K562 (cell line): ENCODE data around the gene UBN2. TPM values are rescaled to one million over a fixed set of nuclear protein-coding genes. Genes with fewer than 3 reads are reported as not detected.
A peak's percentile ranks its signal among the peaks of the same experiment; 100 is the strongest.

ENCODE experiments used
- ATAC-seq: fragments of 200-7000 bp; cut with Tn5 transposase; 3 replicates; pipeline ENCODE4 v1.9.1; 2020; ENCODE audit warnings: moderate library complexity
- BruUV-seq: library from RNA; stranded (reverse); fragments of 400-500 nt; replicated peaks from 2 replicates; lab custom pipeline; 2021; lab: Mats Ljungman, UMichigan
- CTCF ChIA-PET: fragments of 300-600 bp; formaldehyde crosslinking; extraction: SDS; loops from one replicate; lab custom pipeline; 2021; ENCODE audit warnings: low intra/inter-chr PET ratio; lab: Yijun Ruan, JAX
- POLR2A ChIA-PET: fragments of 300-600, 350-650 bp; sonication (Branson Sonifier 250); formaldehyde crosslinking; extraction: SDS; loops from one replicate; lab custom pipeline; 2021; ENCODE audit warnings: antibody characterized with exemption, inconsistent platforms; lab: Yijun Ruan, JAX
- DNase-seq, 4 experiments: peaks; one replicate each; pipeline versions ENCODE4 v3.0.0 to v3.0.0-alpha.2; 2011 to 2018; ENCODE audit warnings: low spot score in 3 of 4, mixed read lengths in 3 of 4; ENCODE audit errors: extremely low read depth in 1 of 4
- FAIRE-seq: peaks from 2 replicates; lab custom pipeline; 2011; peaks lifted over from hg19 to GRCh38; lab: Jason Lieb, UNC
- H2AFZ ChIP-seq: 2 replicates; pipeline ENCODE4 v1.6.0; 2011; ENCODE audit warnings: low read depth, low read length, control low read depth, inconsistent platforms
- H3K27ac ChIP-seq: fragments of 200-600 bp; 3 replicates; pipeline ENCODE4 v1.8.0; 2011; ENCODE audit warnings: low read depth, mild to moderate bottlenecking, control low read depth, inconsistent platforms, low read length, moderate library complexity, mixed read lengths; ENCODE audit errors: extremely low read depth
- H3K27me3 ChIP-seq, 2 experiments: fragments of 300-600 bp in 1 of 2; 2 replicates in 1 of 2; 3 replicates in 1 of 2; pipeline versions ENCODE4 v1.6.0 to v1.8.0; 2011; ENCODE audit warnings: inconsistent platforms in 2 of 2, low read length in 2 of 2, mild to moderate bottlenecking in 1 of 2, mixed read lengths in 1 of 2, moderate library complexity in 1 of 2; ENCODE audit not compliant: control insufficient read depth in 2 of 2, insufficient read depth in 2 of 2
- H3K36me3 ChIP-seq: fragments of 300-600 bp; 3 replicates; pipeline ENCODE4 v1.8.0; 2011; ENCODE audit warnings: mild to moderate bottlenecking, low read length, inconsistent platforms; ENCODE audit not compliant: control insufficient read depth, insufficient read depth
- H3K4me1 ChIP-seq, 2 experiments: fragments of 200-600 bp in 1 of 2; replicated peaks in 1 of 2; 2 replicates in 1 of 2; 3 replicates in 1 of 2; pipeline versions ENCODE4 v1.5.1 to v1.8.0; 2011; ENCODE audit warnings: inconsistent platforms in 2 of 2, low read length in 2 of 2, mild to moderate bottlenecking in 1 of 2, mixed read lengths in 1 of 2, moderate library complexity in 1 of 2; ENCODE audit not compliant: control insufficient read depth in 2 of 2, insufficient read depth in 2 of 2
- H3K4me2 ChIP-seq: 2 replicates; pipeline ENCODE4 v1.6.1; 2011; ENCODE audit warnings: low read length, control low read depth, inconsistent platforms, mixed read lengths; ENCODE audit not compliant: insufficient read depth
- H3K4me3 ChIP-seq: fragments of 200-600 bp; sonication (generic), shearing (Covaris generic); 2 replicates; pipeline ENCODE4 v1.5.1; 2016; ENCODE audit warnings: control low read depth, inconsistent platforms
- H3K79me2 ChIP-seq: fragments of 200-600 bp; 3 replicates; pipeline ENCODE4 v1.8.0; 2011; ENCODE audit warnings: low read length, inconsistent platforms; ENCODE audit not compliant: control insufficient read depth, insufficient read depth
- H3K9ac ChIP-seq, 2 experiments: 2 replicates each; pipeline versions ENCODE4 v1.6.0 to v1.6.1; 2011; ENCODE audit warnings: low read depth in 2 of 2, low read length in 2 of 2, control low read depth in 1 of 2, inconsistent platforms in 1 of 2, mild to moderate bottlenecking in 1 of 2, mixed read lengths in 1 of 2; ENCODE audit not compliant: insufficient read depth in 1 of 2
- H3K9me1 ChIP-seq: one replicate; pipeline ENCODE4 v1.6.0; 2011; ENCODE audit warnings: inconsistent platforms, mild to moderate bottlenecking, low read length, moderate library complexity; ENCODE audit not compliant: control insufficient read depth, insufficient read depth
- H3K9me3 ChIP-seq: replicated peaks from 2 replicates; pipeline ENCODE4 v1.5.1; 2011; ENCODE audit warnings: low read depth, low read length, inconsistent platforms; ENCODE audit not compliant: control insufficient read depth, insufficient read depth
- H4K20me1 ChIP-seq: replicated peaks from 2 replicates; pipeline ENCODE4 v1.6.1; 2011; ENCODE audit warnings: low read length, inconsistent platforms, mixed read lengths; ENCODE audit not compliant: control insufficient read depth, insufficient read depth
- ARID1B ChIP-seq: fragments of 450-650 bp; IDR thresholded peaks from 2 replicates; pipeline ENCODE4 v1.6.1; 2016; ENCODE audit warnings: antibody characterized with exemption, mild to moderate bottlenecking, inconsistent platforms
- BRD4 ChIP-seq: fragments of 200-600 bp; sonication (generic); IDR thresholded peaks from 2 replicates; pipeline ENCODE4 v1.6.1; 2017; ENCODE audit warnings: inconsistent platforms
- CTBP1 ChIP-seq: fragments of 450-650 bp; IDR thresholded peaks from 2 replicates; pipeline ENCODE4 v1.6.1; 2016; ENCODE audit warnings: borderline replicate concordance
- LEF1 ChIP-seq: fragments of 450-650 bp; IDR thresholded peaks from 2 replicates; pipeline ENCODE4 v1.6.1; 2016; ENCODE audit warnings: mild to moderate bottlenecking
- MEF2D ChIP-seq: conservative IDR thresholded peaks from 2 replicates; pipeline ENCODE4 v1.6.1; 2016; ENCODE audit warnings: low read depth, missing genetic modification characterization, missing compliant biosample characterization
- PURB ChIP-seq: sonication (generic); formaldehyde crosslinking; IDR thresholded peaks from 2 replicates; pipeline ENCODE4 v1.9.0; 2021; ENCODE audit warnings: low read depth, mild to moderate bottlenecking, missing genetic modification reagents
- SP2 ChIP-seq: IDR thresholded peaks from 2 replicates; pipeline ENCODE4 v1.6.1; 2011; ENCODE audit warnings: mild to moderate bottlenecking, low read depth, low read length, moderate library complexity; ENCODE audit not compliant: poor library complexity, severe bottlenecking; ENCODE audit errors: extremely low read depth
- ZNF282 ChIP-seq: sonication (generic); formaldehyde crosslinking; IDR thresholded peaks from 2 replicates; pipeline ENCODE4 v1.8.1; 2023; ENCODE audit warnings: missing genetic modification reagents
- WGBS: fragments of 100-300 bp; shearing (Covaris generic); methylation state at CpG from one replicate; pipeline ENCODE4 v1.1.6; 2016; ENCODE audit warnings: low coverage, mixed read lengths; ENCODE audit not compliant: insufficient coverage; ENCODE audit errors: missing lambda C conversion rate; 5-methylcytosine and 5-hydroxymethylcytosine counted together
- in situ Hi-C: fragments of 300-500 bp; cut with MboI; formaldehyde crosslinking; loops from 4 replicates; pipeline ENCODE4 v1.15.0; 2018; ENCODE audit warnings: inconsistent platforms, mixed read lengths
- intact Hi-C: fragments of 100-400 bp; cut with micrococcal nuclease; formaldehyde crosslinking; loops from 2 replicates; pipeline ENCODE4 v1.14.2; 2022
- polyA plus RNA-seq, 8 experiments: library from polyadenylated mRNA; depleted of rRNA in 4 of 8; stranded (reverse) in 5 of 8; unstranded in 3 of 8; fragments of >200 nt; fragmentation: Nextera tagmentation in 2 of 8; fragmentation: Illumina TruSeq in 1 of 8; extraction: Ambion mirVana in 2 of 8; extraction: Trizol in 1 of 8; gene quantifications; 2 replicates each; pipeline versions ENCODE4 v1.2.1 to v1.2.3, GENCODE V29; 2011 to 2014; ENCODE audit warnings: inconsistent platforms in 1 of 8, missing spikeins in 1 of 8
- total RNA-seq, 7 experiments: library from RNA; depleted of rRNA in 6 of 7; stranded (reverse); fragments of >200 nt in 6 of 7; fragmentation: Illumina TruSeq in 2 of 7; extraction: Trizol in 2 of 7; gene quantifications; 2 replicates each; pipeline versions ENCODE4 v1.2.1 to v1.2.3, GENCODE V29; 2011 to 2021; ENCODE audit warnings: low replicate concordance in 1 of 7
- TF ChIP-seq, protein P1 (sequence below), 2 experiments: fragments of 450-650 bp; formaldehyde crosslinking in 1 of 2; IDR thresholded peaks; 2 replicates each; pipeline versions ENCODE4 v1.4.0 to v1.6.1; 2014 to 2020; ENCODE audit warnings: mild to moderate bottlenecking in 2 of 2, borderline replicate concordance in 1 of 2, low read depth in 1 of 2
- TF ChIP-seq, protein P2 (sequence below): fragments of 250-450 bp; sonication (Bioruptor Pico); IDR thresholded peaks from 2 replicates; pipeline ENCODE4 v1.5.1; 2021; ENCODE audit warnings: mild to moderate bottlenecking
- TF ChIP-seq, protein P3 (sequence below): fragments of 450-650 bp; IDR thresholded peaks from 2 replicates; pipeline ENCODE4 v1.6.1; 2016; ENCODE audit warnings: antibody characterized with exemption

UBN2 gene
- total and polyA plus RNA-seq, 9 of the 15 experiments (the other 6 are each of a cell fraction or from before 2014, with no cell fraction given), result 1.2 to 19.5 (median 9.9) TPM

DNA sequence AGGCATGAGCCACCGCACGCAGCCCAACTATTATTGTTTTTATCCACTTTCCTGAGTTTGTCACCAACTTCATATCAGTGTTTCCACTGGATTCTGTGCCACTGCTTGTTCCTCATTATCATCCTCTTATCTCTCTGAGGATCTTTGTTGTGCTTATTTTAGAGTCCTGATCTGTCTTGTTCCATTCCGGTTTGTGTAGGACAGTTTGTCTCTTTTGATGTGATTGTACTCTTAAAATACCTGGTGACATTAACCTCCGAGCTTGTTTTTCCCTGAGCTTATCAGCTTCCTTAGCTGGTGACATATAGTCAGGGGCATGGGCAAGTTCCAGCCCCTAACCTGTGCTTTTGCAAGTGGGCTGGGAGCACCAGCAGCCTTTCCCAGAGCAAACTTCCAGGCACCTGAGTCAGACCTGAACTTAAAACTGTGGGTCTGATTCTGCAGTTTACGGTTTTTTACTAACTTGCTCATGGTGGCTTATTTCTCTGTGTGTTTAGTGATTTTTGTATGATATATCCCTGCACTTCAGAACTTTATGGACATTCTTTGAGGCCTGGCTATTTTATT lies 87.0 kb downstream of the UBN2 start:
- Histone ChIP-seq H3K9ac (no peak overlapping the region), H3K27ac (no peak overlapping the region), H3K27me3 (no peaks in the 10 kb centered on the region), H4K20me1 (no peaks in the 10 kb centered on the region), H2AFZ (peak overlapping the region; percentile 32), H3K9me1 (no peaks in the 10 kb centered on the region), H3K4me2 (no peak overlapping the region), H3K36me3 (no peaks in the 10 kb centered on the region), H3K4me3 (no peak overlapping the region), H3K4me1 (peaks cover 0 to 6% of the 10 kb centered on the region in 2 experiments; a peak in 4 of 5 replicates), H3K79me2 (no peaks in the 10 kb centered on the region), H3K9me3 (no peaks in the 10 kb centered on the region)
- 31% methylated on average over 5 of the region's 5 CpGs for WGBS
- ATAC-seq (no peak), DNase-seq (no peak), FAIRE-seq (no peak)
- intact Hi-C loops (no loop called here), in situ Hi-C loops (no loop called here)
- POLR2A ChIA-PET, result interaction anchor here (0.7 to 1.2 kb wide), 2 partner anchors 13 to 19 kb away, joined by 3 to 6 read pairs; no protein-coding TSS in a partner anchor
- CTCF ChIA-PET, result interaction anchor here (0.5 kb wide), 1 partner anchor 8 kb away, joined by 3 read pairs; no protein-coding TSS in a partner anchor
- BruUV-seq, result no TSS peak
- TF ChIP-seq ARID1B (peak; percentile 28; the same call in 1 of the 2 replicates), ZNF282 (no peak), PURB (CRISPR knock-in tag) (peak; percentile 8; the same call in 1 of the 2 replicates), CTBP1 (peak; percentile 40; the same call in 1 of the 2 replicates), SP2 (no peak), BRD4 (0 out of 2 replicates have a peak, but pooled peaks have one; percentile 7), MEF2D (tag) (peak; percentile 81), LEF1 (peak; percentile 30; the same call in 1 of the 2 replicates)
- TF ChIP-seq, protein P1, sequence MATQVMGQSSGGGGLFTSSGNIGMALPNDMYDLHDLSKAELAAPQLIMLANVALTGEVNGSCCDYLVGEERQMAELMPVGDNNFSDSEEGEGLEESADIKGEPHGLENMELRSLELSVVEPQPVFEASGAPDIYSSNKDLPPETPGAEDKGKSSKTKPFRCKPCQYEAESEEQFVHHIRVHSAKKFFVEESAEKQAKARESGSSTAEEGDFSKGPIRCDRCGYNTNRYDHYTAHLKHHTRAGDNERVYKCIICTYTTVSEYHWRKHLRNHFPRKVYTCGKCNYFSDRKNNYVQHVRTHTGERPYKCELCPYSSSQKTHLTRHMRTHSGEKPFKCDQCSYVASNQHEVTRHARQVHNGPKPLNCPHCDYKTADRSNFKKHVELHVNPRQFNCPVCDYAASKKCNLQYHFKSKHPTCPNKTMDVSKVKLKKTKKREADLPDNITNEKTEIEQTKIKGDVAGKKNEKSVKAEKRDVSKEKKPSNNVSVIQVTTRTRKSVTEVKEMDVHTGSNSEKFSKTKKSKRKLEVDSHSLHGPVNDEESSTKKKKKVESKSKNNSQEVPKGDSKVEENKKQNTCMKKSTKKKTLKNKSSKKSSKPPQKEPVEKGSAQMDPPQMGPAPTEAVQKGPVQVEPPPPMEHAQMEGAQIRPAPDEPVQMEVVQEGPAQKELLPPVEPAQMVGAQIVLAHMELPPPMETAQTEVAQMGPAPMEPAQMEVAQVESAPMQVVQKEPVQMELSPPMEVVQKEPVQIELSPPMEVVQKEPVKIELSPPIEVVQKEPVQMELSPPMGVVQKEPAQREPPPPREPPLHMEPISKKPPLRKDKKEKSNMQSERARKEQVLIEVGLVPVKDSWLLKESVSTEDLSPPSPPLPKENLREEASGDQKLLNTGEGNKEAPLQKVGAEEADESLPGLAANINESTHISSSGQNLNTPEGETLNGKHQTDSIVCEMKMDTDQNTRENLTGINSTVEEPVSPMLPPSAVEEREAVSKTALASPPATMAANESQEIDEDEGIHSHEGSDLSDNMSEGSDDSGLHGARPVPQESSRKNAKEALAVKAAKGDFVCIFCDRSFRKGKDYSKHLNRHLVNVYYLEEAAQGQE (IDR thresholded peaks at IDR 0.05; ENCODE audit: borderline replicate concordance), result peak; percentile 86
- TF ChIP-seq, protein P1 (CRISPR knock-in tag; IDR thresholded peaks at IDR 0.05; ENCODE audit: low read depth), result no peak
- TF ChIP-seq, protein P2, sequence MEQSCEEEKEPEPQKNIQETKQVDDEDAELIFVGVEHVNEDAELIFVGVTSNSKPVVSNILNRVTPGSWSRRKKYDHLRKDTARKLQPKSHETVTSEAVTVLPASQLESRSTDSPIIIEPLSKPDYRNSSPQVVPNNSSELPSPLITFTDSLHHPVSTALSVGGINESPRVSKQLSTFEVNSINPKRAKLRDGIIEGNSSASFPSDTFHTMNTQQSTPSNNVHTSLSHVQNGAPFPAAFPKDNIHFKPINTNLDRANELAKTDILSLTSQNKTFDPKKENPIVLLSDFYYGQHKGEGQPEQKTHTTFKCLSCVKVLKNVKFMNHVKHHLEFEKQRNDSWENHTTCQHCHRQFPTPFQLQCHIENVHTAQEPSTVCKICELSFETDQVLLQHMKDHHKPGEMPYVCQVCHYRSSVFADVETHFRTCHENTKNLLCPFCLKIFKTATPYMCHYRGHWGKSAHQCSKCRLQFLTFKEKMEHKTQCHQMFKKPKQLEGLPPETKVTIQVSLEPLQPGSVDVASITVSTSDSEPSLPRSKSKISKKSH, result no peak
- TF ChIP-seq, protein P3, sequence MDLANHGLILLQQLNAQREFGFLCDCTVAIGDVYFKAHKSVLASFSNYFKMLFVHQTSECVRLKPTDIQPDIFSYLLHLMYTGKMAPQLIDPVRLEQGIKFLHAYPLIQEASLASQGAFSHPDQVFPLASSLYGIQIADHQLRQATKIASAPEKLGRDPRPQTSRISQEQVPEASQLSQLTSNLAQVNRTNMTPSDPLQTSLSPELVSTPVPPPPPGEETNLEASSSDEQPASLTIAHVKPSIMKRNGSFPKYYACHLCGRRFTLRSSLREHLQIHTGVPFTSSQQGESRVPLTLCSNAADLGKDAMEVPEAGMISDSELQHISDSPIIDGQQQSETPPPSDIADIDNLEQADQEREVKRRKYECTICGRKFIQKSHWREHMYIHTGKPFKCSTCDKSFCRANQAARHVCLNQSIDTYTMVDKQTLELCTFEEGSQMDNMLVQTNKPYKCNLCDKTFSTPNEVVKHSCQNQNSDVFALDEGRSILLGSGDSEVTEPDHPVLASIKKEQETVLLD, result no peak
